Neural progenitor cell (in vitro differentiated cells): Measurements from ENCODE around the gene NFIX. TPM values are rescaled to one million over a fixed set of nuclear protein-coding genes. Genes with fewer than 3 reads are reported as not detected.

Source experiments
- DNase-seq: peaks from one replicate; pipeline ENCODE4 v3.0.0-alpha.2; 2016; ENCODE audit warnings: low spot score
- H2AFZ ChIP-seq: fragments of 200-600 bp; sonication (generic); replicated peaks from 2 replicates; pipeline ENCODE4 v1.6.1; 2016; ENCODE audit warnings: antibody characterized with exemption
- H3F3A ChIP-seq: fragments of 200-600 bp; sonication (generic); 2 replicates; pipeline ENCODE4 v1.6.1; 2016; ENCODE audit warnings: antibody characterized with exemption, low read depth
- H3K27ac ChIP-seq: fragments of 200-600 bp; sonication (generic); 2 replicates; pipeline ENCODE4 v1.5.1; 2016; ENCODE audit warnings: mild to moderate bottlenecking
- H3K27me3 ChIP-seq: fragments of 200-600 bp; sonication (generic); 2 replicates; pipeline ENCODE4 v1.6.1; 2016; ENCODE audit warnings: mild to moderate bottlenecking, moderate library complexity
- H3K36me3 ChIP-seq: fragments of 200-600 bp; sonication (generic); 2 replicates; pipeline ENCODE4 v1.5.1; 2016
- H3K4me1 ChIP-seq: fragments of 200-600 bp; sonication (generic); 2 replicates; pipeline ENCODE4 v1.6.1; 2016; ENCODE audit warnings: mixed run types
- H3K4me2 ChIP-seq: fragments of 200-600 bp; sonication (generic); 2 replicates; pipeline ENCODE4 v1.6.1; 2016
- H3K4me3 ChIP-seq: fragments of 200-600 bp; sonication (generic); 2 replicates; pipeline ENCODE4 v1.5.1; 2016
- H3K79me2 ChIP-seq: fragments of 200-600 bp; sonication (generic); 2 replicates; pipeline ENCODE4 v1.6.1; 2016; ENCODE audit warnings: low read depth
- H3K9ac ChIP-seq: fragments of 200-600 bp; sonication (generic); 2 replicates; pipeline ENCODE4 v1.6.1; 2016
- H3K9me3 ChIP-seq: fragments of 200-600 bp; sonication (generic); 2 replicates; pipeline ENCODE4 v1.5.1; 2016; ENCODE audit warnings: low read depth
- H4K20me1 ChIP-seq: fragments of 200-600 bp; sonication (generic); 2 replicates; pipeline ENCODE4 v1.6.1; 2016; ENCODE audit warnings: low read depth
- H3K27ac Mint-ChIP-seq: 3 replicates; pipeline ENCODE4 v1.8.0; 2021; ENCODE audit warnings: mixed read lengths
- H3K27me3 Mint-ChIP-seq: 2 replicates; pipeline ENCODE4 v1.8.0; 2022; ENCODE audit warnings: low read depth, mild to moderate bottlenecking, inconsistent platforms, moderate library complexity, mixed read lengths; ENCODE audit not compliant: insufficient read depth
- H3K36me3 Mint-ChIP-seq: 3 replicates; pipeline ENCODE4 v1.8.0; 2021; ENCODE audit warnings: mixed read lengths
- H3K4me1 Mint-ChIP-seq: 3 replicates; pipeline ENCODE4 v1.8.0; 2021; ENCODE audit warnings: mixed read lengths
- H3K4me3 Mint-ChIP-seq: 3 replicates; pipeline ENCODE4 v1.8.0; 2021; ENCODE audit warnings: mild to moderate bottlenecking, moderate library complexity, mixed read lengths
- H3K9me3 Mint-ChIP-seq: 3 replicates; pipeline ENCODE4 v1.8.0; 2020; ENCODE audit warnings: mixed read lengths
- CTCF ChIP-seq: fragments of 200-600 bp; sonication (generic); IDR thresholded peaks from 2 replicates; pipeline ENCODE4 v1.5.1; 2017; ENCODE audit warnings: antibody characterized with exemption, mild to moderate bottlenecking
- EZH2 ChIP-seq: fragments of 200-600 bp; sonication (generic); IDR thresholded peaks from 2 replicates; pipeline ENCODE4 v1.6.1; 2017; ENCODE audit warnings: antibody characterized with exemption, mild to moderate bottlenecking, moderate library complexity
- EZH2phosphoT487 ChIP-seq: fragments of 200-600 bp; sonication (generic); IDR thresholded peaks from 2 replicates; pipeline ENCODE4 v1.6.1; 2017; ENCODE audit warnings: antibody characterized with exemption
- total RNA-seq: library from RNA; depleted of rRNA; stranded (reverse); fragments of >200 nt; gene quantifications from 2 replicates; pipeline ENCODE4 v1.2.3, GENCODE V29; 2015; ENCODE audit warnings: low replicate concordance

NFIX gene
- total RNA-seq, 1 donor from 2014 or later, result 0.06 TPM

GRCh38 chr19:12979974-12980373 is 15.3 kb upstream of the NFIX start:
- Mint-ChIP-seq H3K27me3 (peaks cover 15% of the 10 kb centered on the region), H3K4me1 (peaks cover 4% of the 10 kb centered on the region), H3K36me3 (no peaks in the 10 kb centered on the region), H3K27ac (no peak overlapping the region), H3K9me3 (no peaks in the 10 kb centered on the region), H3K4me3 (no peak overlapping the region)
- no peak overlapping the region for H3K27ac ChIP-seq
- no peaks in the 10 kb centered on the region for H4K20me1 ChIP-seq
- no peaks in the 10 kb centered on the region for H3K36me3 ChIP-seq
- H3K4me3 ChIP-seq, result no peak overlapping the region
- no peak overlapping the region for H3K9ac ChIP-seq
- H2AFZ ChIP-seq, result no peak overlapping the region
- no peak overlapping the region for H3K4me2 ChIP-seq
- no peak for TF ChIP-seq CTCF
- no peak for TF ChIP-seq EZH2phosphoT487
- no peak for TF ChIP-seq EZH2
- H3K9me3 ChIP-seq, result no peaks in the 10 kb centered on the region
- no peaks in the 10 kb centered on the region for H3F3A ChIP-seq
- no peaks in the 10 kb centered on the region for H3K79me2 ChIP-seq
- no peaks in the 10 kb centered on the region for H3K4me1 ChIP-seq
- H3K27me3 ChIP-seq, result peaks cover 63% of the 10 kb centered on the region
- DNase-seq, result no peak

- no peak overlapping the region for H3K4me3 ChIP-seq
- Mint-ChIP-seq H3K36me3 (no peaks in the 10 kb centered on the region), H3K9me3 (peaks cover 2% of the 10 kb centered on the region), H3K4me1 (peaks cover 13% of the 10 kb centered on the region), H3K27ac (no peak overlapping the region), H3K4me3 (no peak overlapping the region), H3K27me3 (peaks cover 23% of the 10 kb centered on the region)
- peaks cover 90% of the 10 kb centered on the region for H3K27me3 ChIP-seq
- H2AFZ ChIP-seq, result peak overlapping the region; percentile 80
- no peaks in the 10 kb centered on the region for H3K36me3 ChIP-seq
- TF ChIP-seq EZH2phosphoT487 (no peak), CTCF (no peak), EZH2 (no peak)
- no peaks in the 10 kb centered on the region for H3K9me3 ChIP-seq
- no peaks in the 10 kb centered on the region for H3K79me2 ChIP-seq
- peaks cover 6% of the 10 kb centered on the region for H3F3A ChIP-seq
- H3K4me1 ChIP-seq, result no peaks in the 10 kb centered on the region
- no peak overlapping the region for H3K27ac ChIP-seq
- H3K9ac ChIP-seq, result no peak overlapping the region
- H3K4me2 ChIP-seq, result no peak overlapping the region
- peaks cover 5% of the 10 kb centered on the region for H4K20me1 ChIP-seq
- no peak for DNase-seq
Measured at GRCh38 chr19:12982648-12983047, 12.6 kb upstream of the NFIX start.

- H3K9me3 ChIP-seq, result no peaks in the 10 kb centered on the region
- no peak for DNase-seq
- H3K36me3 ChIP-seq, result no peaks in the 10 kb centered on the region
- H4K20me1 ChIP-seq, result peaks cover 5% of the 10 kb centered on the region
- Mint-ChIP-seq H3K4me1 (peaks cover 13% of the 10 kb centered on the region), H3K9me3 (peaks cover 2% of the 10 kb centered on the region), H3K27ac (no peak overlapping the region), H3K4me3 (no peak overlapping the region), H3K36me3 (no peaks in the 10 kb centered on the region), H3K27me3 (peaks cover 21% of the 10 kb centered on the region)
- H3K4me3 ChIP-seq, result peak overlapping the region; percentile 36
- H3K4me2 ChIP-seq, result peak overlapping the region; percentile 76
- H3F3A ChIP-seq, result peaks cover 6% of the 10 kb centered on the region
- H3K27ac ChIP-seq, result no peak overlapping the region
- H3K79me2 ChIP-seq, result no peaks in the 10 kb centered on the region
- no peaks in the 10 kb centered on the region for H3K4me1 ChIP-seq
- H3K9ac ChIP-seq, result no peak overlapping the region
- TF ChIP-seq CTCF (no peak), EZH2phosphoT487 (peak; percentile 38), EZH2 (peak; percentile 9)
- H2AFZ ChIP-seq, result peak overlapping the region; percentile 80
- peaks cover 94% of the 10 kb centered on the region for H3K27me3 ChIP-seq
Measured at GRCh38 chr19:12983091-12983490, 12.2 kb upstream of the NFIX start.
